Epithelial cell of esophagus (primary cell): Measurements from ENCODE around the gene TTC16.

Experiments used
- DNase-seq: peaks from one replicate; pipeline ENCODE4 v3.0.0; 2010; ENCODE audit warnings: low read depth
- H3K4me3 ChIP-seq: 2 replicates; pipeline ENCODE4 v1.5.1; 2011; ENCODE audit warnings: mild to moderate bottlenecking, low read length, control low read depth
- TF ChIP-seq, protein P1 (sequence below): IDR thresholded peaks from 2 replicates; pipeline ENCODE4 v1.5.1; 2011; ENCODE audit warnings: low read depth, mild to moderate bottlenecking, low read length, control low read depth, inconsistent platforms; ENCODE audit not compliant: insufficient read depth; ENCODE audit errors: missing control alignments

The TTC16 gene

DNA sequence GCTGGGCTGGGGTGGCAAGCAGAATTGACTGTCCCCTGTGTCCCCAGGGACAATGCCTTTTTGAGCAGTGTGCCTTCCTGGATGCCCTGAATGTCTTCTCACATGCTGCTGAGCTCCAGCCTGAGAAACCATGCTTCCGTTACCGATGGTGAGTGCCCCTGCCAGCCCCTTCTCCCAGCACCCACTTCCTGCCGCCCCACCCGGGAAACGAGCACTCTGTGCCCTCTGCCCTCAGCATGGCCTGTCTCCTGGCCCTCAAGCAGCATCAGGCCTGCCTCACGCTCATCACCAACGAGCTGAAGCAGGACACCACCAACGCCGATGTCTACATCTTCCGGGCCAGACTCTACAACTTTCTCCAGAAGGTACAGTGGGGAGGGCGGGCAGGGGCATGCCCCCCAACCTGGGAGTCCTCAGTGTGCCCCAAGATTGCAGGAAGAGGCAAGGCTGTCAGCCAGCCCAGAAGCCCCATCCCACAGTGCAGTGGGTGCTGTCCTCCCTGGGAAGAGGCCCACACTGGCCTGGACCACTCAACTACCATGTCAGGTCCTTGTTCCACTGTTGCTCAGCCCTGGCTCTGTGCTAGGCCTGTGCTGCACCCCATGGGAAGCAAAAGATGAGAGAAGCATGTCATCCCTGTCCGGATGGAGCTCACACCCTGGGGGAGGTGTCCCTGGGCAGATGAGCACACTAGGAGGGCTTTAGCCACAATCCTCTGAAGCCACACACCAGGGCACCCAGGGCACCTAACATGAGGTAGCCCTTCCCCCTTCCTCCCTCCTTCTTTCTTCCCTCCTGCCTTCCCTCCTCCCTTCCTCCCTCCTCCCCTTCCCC, 4.4 kb downstream of the TTC16 start:
- no peak overlapping the region for H3K4me3 ChIP-seq
- TF ChIP-seq, protein P1, sequence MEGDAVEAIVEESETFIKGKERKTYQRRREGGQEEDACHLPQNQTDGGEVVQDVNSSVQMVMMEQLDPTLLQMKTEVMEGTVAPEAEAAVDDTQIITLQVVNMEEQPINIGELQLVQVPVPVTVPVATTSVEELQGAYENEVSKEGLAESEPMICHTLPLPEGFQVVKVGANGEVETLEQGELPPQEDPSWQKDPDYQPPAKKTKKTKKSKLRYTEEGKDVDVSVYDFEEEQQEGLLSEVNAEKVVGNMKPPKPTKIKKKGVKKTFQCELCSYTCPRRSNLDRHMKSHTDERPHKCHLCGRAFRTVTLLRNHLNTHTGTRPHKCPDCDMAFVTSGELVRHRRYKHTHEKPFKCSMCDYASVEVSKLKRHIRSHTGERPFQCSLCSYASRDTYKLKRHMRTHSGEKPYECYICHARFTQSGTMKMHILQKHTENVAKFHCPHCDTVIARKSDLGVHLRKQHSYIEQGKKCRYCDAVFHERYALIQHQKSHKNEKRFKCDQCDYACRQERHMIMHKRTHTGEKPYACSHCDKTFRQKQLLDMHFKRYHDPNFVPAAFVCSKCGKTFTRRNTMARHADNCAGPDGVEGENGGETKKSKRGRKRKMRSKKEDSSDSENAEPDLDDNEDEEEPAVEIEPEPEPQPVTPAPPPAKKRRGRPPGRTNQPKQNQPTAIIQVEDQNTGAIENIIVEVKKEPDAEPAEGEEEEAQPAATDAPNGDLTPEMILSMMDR = no peak
- no peak for DNase-seq

DNA sequence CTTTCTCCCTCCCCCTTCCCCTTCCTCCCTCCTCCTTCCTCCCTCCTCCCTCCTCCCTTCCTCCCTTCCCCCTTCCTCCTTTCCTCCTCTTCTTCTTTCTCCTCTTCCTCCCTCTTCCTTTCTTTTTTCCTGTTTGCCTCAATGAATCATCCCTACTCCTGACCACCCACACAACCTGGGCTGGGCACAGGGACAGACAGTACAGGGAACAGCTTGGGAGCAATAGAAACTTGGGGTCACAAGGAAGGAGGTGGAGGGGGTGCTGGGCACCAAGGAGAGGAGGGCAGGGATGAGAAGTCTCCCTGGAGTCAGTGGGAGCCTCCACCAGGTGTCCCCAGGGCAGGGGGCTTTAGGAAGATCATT, 5.0 kb downstream of the TTC16 start:
- no peak overlapping the region for H3K4me3 ChIP-seq
- TF ChIP-seq, protein P1 = no peak
- no peak for DNase-seq

DNA sequence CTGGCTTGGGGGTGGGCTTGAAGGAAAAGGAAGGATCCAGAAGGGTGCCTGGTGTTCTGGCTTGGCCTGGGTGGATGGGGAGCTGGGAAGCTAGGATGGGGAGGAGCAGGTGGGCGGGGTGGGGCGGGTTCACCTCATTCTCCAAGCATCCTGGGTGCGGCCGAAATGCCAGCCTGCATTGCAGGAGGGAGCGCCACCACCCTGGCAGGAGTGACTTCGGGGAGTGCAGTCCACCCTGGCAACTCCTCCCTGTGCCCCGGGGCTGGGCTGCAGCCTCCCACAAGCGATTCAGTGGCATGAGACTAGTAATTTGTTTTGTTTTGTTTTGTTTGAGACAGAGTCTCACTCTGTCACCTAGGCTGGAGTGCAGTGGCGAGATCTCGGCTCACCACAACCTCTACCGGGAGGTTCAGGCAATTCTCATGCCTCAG, 5.5 kb downstream of the TTC16 start:
- H3K4me3 ChIP-seq = no peak overlapping the region
- peak; percentile 79 for DNase-seq
- TF ChIP-seq, protein P1 = peak; percentile 3

DNA sequence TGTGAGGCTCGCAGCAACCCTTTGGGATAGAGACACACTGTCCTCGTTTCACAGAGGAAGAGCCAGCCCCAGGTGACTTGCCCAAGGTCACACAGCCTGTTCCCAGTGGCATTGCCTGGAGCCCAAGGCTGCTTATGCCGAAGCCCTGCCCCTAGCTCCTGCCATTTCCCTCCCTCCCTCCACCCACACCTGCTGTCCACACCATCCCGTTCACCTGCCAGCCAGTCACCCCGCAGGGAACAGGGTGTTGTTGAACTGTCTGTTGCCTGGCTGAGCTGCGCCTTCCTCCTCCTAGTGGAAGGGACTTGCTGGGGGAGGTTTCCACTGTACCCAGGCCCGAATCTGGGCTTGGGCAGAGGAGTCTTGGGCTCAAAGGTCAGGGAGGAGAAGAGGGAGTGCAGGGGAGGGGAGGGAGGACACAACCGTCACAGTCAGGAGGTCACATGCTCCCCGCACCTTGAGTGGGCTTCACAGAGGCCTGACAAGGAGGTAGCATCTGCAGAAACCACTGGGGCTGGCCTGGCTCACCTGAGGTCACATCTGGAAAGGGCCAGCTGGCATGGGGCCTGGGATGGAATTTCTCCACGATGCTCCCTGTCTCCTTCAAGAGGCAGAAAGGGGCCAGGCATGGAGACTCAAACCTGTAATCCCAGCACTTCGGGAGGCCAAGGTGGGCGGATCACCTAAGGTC, 6.3 kb downstream of the TTC16 start:
- no peak for DNase-seq
- H3K4me3 ChIP-seq = no peak overlapping the region
- TF ChIP-seq, protein P1 = no peak

DNA sequence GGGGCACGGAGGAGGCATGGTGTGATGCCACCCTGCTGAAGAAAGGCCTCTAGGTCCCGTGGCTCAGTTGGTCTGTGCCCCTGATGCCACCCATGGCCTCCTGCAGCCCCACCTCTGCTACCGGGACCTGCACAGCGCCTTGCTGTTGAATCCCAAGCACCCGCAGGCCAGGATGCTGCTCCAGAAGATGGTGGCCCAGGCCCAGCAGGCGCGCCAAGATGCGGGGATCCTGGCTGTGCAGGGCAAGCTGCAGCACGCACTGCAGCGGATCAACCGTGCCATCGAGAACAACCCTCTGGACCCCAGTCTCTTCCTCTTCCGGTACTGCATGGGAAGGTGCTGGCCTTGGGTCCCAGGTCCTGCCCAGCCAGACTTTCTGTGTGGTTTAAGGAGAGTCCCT, 7.1 kb downstream of the TTC16 start:
- no peak for DNase-seq
- TF ChIP-seq, protein P1 = no peak
- no peak overlapping the region for H3K4me3 ChIP-seq

DNA sequence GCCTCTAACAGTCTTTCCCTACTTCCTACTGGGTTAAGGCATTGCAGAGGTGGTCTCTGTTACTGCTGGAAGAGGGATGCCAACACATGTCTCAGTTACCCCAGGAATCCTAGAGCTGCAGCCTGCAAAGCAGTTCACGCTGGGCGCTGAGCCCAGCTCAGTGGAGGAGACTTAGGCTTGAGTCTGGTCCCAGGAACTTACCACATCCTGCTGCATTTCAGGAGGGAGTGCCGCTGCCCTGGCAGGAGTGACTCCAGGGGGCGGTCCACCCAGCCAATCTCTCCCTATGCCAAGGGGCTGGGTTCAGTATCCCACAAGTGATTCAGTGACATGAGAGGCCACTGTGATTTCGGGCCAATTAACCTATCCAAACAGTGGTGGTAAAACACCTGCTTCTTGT, 7.6 kb downstream of the TTC16 start:
- TF ChIP-seq, protein P1 = no peak
- DNase-seq = no peak

DNA sequence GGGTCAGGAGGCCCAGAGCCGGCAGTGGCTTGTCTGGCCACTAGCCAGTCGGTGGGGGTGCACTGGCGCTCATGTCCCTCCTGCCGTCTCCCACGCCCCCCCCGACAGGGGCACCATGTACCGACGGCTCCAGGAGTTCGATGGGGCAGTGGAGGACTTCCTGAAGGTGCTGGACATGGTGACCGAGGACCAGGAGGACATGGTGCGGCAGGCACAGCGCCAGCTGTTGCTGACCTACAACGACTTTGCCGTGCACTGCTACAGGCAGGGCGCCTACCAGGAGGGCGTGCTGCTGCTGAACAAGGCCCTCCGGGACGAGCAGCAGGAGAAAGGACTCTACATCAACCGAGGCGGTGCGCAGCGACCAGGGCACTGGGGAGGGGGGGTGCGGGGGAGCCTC, 8.1 kb downstream of the TTC16 start:
- TF ChIP-seq, protein P1 = no peak
- no peak for DNase-seq
- H3K4me3 ChIP-seq = no peak overlapping the region

More for the DNA sequence above, 7.6 kb downstream of the TTC16 start:
- H3K4me3 ChIP-seq = no peak overlapping the region
